ENCODE data around the gene CDK19. TPM values are rescaled to one million over a fixed set of nuclear protein-coding genes. Genes with fewer than 3 reads are reported as not detected.

Gene CDK19
- total and polyA plus RNA-seq, 2 experiments from 2014 or later, result 7.7 to 10.1 TPM

- peaks cover 10% of the 10 kb centered on the region for H3K4me1 Mint-ChIP-seq
- DNase-seq (ENCODE audit: low spot score), result no peak
- Histone ChIP-seq H4K20me1 (replicated peaks; ENCODE audit: insufficient read depth) (no peaks in the 10 kb centered on the region), H3K36me3 (ENCODE audit: insufficient read depth) (no peaks in the 10 kb centered on the region), H3K9me2 (ENCODE audit: insufficient read depth) (no peaks in the 10 kb centered on the region; the same call in 1 of the 2 replicates), H3K27me3 (ENCODE audit: insufficient read depth) (no peaks in the 10 kb centered on the region), H3F3A (replicated peaks; ENCODE audit: low read depth) (no peaks in the 10 kb centered on the region), H3K27ac (ENCODE audit: low read depth) (no peak overlapping the region), H3K4me1 (ENCODE audit: insufficient read depth) (peaks cover 5% of the 10 kb centered on the region; the same call in 1 of the 2 replicates), H3K4me3 (no peak overlapping the region), H2AFZ (no peak overlapping the region), H3K79me2 (replicated peaks; ENCODE audit: insufficient read depth) (no peaks in the 10 kb centered on the region), H3K4me2 (no peak overlapping the region)
- H3K4me3 Mint-ChIP-seq, result no peak overlapping the region
- no peaks in the 10 kb centered on the region for H3K36me3 Mint-ChIP-seq (ENCODE audit: low read depth)
- no peak for ATAC-seq
- H3K27me3 Mint-ChIP-seq (ENCODE audit: insufficient read depth, low read depth, poor library complexity), result no peaks in the 10 kb centered on the region
- no peaks in the 10 kb centered on the region for H3K9me3 Mint-ChIP-seq
- TF ChIP-seq ZNF114 (CRISPR knock-in tag; IDR thresholded peaks at IDR 0.05), result no peak
- TF ChIP-seq, protein P1, sequence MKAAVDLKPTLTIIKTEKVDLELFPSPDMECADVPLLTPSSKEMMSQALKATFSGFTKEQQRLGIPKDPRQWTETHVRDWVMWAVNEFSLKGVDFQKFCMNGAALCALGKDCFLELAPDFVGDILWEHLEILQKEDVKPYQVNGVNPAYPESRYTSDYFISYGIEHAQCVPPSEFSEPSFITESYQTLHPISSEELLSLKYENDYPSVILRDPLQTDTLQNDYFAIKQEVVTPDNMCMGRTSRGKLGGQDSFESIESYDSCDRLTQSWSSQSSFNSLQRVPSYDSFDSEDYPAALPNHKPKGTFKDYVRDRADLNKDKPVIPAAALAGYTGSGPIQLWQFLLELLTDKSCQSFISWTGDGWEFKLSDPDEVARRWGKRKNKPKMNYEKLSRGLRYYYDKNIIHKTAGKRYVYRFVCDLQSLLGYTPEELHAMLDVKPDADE (IDR thresholded peaks at IDR 0.05), result no peak
- TF ChIP-seq, protein P2, sequence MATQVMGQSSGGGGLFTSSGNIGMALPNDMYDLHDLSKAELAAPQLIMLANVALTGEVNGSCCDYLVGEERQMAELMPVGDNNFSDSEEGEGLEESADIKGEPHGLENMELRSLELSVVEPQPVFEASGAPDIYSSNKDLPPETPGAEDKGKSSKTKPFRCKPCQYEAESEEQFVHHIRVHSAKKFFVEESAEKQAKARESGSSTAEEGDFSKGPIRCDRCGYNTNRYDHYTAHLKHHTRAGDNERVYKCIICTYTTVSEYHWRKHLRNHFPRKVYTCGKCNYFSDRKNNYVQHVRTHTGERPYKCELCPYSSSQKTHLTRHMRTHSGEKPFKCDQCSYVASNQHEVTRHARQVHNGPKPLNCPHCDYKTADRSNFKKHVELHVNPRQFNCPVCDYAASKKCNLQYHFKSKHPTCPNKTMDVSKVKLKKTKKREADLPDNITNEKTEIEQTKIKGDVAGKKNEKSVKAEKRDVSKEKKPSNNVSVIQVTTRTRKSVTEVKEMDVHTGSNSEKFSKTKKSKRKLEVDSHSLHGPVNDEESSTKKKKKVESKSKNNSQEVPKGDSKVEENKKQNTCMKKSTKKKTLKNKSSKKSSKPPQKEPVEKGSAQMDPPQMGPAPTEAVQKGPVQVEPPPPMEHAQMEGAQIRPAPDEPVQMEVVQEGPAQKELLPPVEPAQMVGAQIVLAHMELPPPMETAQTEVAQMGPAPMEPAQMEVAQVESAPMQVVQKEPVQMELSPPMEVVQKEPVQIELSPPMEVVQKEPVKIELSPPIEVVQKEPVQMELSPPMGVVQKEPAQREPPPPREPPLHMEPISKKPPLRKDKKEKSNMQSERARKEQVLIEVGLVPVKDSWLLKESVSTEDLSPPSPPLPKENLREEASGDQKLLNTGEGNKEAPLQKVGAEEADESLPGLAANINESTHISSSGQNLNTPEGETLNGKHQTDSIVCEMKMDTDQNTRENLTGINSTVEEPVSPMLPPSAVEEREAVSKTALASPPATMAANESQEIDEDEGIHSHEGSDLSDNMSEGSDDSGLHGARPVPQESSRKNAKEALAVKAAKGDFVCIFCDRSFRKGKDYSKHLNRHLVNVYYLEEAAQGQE (IDR thresholded peaks at IDR 0.05; ENCODE audit: unreplicated experiment), result no peak
- TF ChIP-seq EZH2 (IDR thresholded peaks at IDR 0.05; ENCODE audit: low read depth, unreplicated experiment), result no peak
- TF ChIP-seq STAT1 (IDR thresholded peaks at IDR 0.05; ENCODE audit: unreplicated experiment), result no peak
- TF ChIP-seq CTCF (conservative IDR thresholded peaks at IDR 0.05; ENCODE audit: low read depth in 2 of 2), result no peak
- TF ChIP-seq ZNF331 (CRISPR knock-in tag; IDR thresholded peaks at IDR 0.05; ENCODE audit: low read depth), result no peak
- TF ChIP-seq NANOG (IDR thresholded peaks at IDR 0.05; ENCODE audit: borderline replicate concordance), result no peak
- TF ChIP-seq CREB1 (CRISPR knock-in tag; IDR thresholded peaks at IDR 0.05; ENCODE audit: low read depth), result no peak
- no peak for TF ChIP-seq EZH2phosphoT487 (IDR thresholded peaks at IDR 0.05; ENCODE audit: unreplicated experiment)
- TF ChIP-seq JUNB (IDR thresholded peaks at IDR 0.05; ENCODE audit: unreplicated experiment), result no peak
- no peak for TF ChIP-seq POLR2AphosphoS5 (IDR thresholded peaks at IDR 0.05; ENCODE audit: low read depth)
- H3K27ac Mint-ChIP-seq, result no peak overlapping the region
Measured at GRCh38 chr6:110561008-110561396, 254.3 kb downstream of the CDK19 start.
